AG09309 (cell line): ENCODE measurements around the gene VAT1L.

Experiments
- DNase-seq: peaks from one replicate; pipeline ENCODE4 v3.0.0-alpha.2; 2010; ENCODE audit warnings: low read depth
- H3K4me3 ChIP-seq: 2 replicates; pipeline ENCODE4 v1.5.1; 2011; ENCODE audit warnings: mild to moderate bottlenecking, low read depth, low read length, moderate library complexity; ENCODE audit not compliant: control insufficient read depth
- CTCF ChIP-seq: IDR thresholded peaks from 2 replicates; pipeline ENCODE4 v1.5.1; 2011; ENCODE audit warnings: mild to moderate bottlenecking, low read depth, low read length, inconsistent platforms; ENCODE audit not compliant: insufficient read depth, control insufficient read depth; ENCODE audit errors: missing control alignments

The VAT1L gene

DNA sequence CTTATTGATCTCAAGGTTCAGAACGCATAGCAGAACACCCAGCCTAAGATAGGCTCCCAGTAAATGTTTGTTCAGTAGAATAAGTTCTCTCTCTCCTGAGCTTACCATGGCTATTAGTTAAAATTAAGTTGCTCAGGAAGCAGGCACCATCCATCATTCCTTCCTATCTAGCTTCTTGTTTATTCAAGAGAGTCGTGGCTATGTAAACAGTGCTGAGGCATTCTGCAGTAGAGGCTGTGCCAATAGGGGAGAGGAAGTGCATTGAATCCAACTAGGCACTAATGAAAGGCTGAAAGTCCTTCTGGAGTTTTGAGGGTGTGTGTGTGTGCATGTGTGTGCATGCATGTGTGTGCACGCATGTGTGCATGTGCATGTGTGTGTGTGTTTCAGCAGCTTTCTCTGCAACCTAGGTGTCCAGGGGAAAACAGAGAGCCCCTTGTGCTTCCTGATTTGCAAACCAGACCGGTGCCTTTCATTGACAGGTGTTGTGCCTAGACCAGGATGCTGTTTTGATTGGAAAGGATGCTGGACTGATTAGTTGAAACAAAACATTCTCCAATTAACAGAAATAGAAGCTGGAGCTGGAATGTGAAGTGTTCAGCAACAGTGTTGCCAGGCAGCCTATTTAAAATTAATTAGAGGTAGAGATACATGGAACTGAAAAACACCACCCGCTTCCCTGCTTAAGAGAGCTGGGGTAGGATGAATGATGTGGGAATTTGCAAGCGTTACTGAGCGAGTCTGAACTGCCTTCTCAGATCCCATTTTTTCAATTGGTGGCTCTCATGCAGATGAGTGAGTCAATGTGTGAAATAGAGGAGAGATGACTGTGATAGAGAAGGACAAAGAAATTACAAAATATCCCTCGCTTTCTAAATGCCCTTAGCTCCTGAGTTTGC is 130.7 kb downstream of the VAT1L start:
- H3K4me3 ChIP-seq, result no peak overlapping the region
- TF ChIP-seq CTCF, result no peak
- DNase-seq, result no peak

- DNase-seq, result no peak
- no peak overlapping the region for H3K4me3 ChIP-seq
- TF ChIP-seq CTCF, result no peak
Observed at GRCh38 chr16:77919761-77920415, 131.5 kb downstream of the VAT1L start.

- H3K4me3 ChIP-seq, result no peak overlapping the region
- DNase-seq, result no peak
- no peak for TF ChIP-seq CTCF
Observed at GRCh38 chr16:77920984-77921383, 132.6 kb downstream of the VAT1L start.

DNA sequence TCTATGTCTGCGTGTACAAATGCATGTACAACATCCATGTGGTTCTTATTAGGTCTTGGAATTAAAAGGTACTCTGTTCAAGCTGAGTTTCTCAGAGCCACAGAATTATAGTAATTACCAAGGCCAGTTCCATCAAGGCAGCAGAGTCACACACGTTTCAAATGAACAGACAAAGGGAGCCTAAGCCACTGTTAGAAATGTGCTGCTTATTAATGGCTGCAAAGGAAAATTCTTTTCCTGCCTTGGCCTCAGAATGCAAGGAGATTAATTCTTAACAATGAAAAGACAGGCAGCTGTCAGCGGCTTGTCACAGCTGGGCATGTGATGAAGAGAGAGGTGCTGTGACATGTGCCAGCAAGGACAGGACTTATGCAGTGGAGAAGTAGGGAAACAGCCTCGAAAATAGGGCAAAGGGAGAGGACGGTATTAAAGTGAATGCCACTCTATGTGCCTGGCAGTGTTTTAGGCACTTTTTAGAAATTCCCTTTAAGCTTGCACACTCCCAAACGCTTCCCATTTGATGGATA is 133.9 kb downstream of the VAT1L start:
- H3K4me3 ChIP-seq, result no peak overlapping the region
- no peak for DNase-seq

DNA sequence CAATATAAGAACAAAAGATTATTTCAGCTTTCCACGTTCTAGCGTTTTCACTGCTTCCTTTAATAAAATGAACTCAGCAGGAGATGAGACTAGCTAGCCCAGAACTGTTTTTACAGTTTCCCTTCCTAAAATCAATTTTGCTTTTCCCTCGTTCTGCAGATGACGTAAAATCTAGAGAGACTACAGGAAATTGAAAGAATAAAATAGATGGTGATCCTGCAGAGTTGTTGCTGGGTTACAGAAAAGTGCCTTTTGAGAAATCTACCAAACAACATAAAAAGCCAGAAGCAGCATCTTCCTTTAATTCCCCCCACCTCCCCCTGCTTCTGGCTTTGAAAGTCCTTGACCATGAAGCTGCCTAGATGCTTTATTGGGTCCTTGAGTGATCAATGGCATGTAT is 137.2 kb downstream of the VAT1L start:
- no peak for DNase-seq
- no peak for TF ChIP-seq CTCF
- H3K4me3 ChIP-seq, result no peak overlapping the region

More for the DNA sequence above, 133.9 kb downstream of the VAT1L start:
- TF ChIP-seq CTCF, result no peak

- H3K4me3 ChIP-seq, result no peak overlapping the region
- no peak for DNase-seq
- no peak for TF ChIP-seq CTCF
Observed at GRCh38 chr16:77928096-77928495, 139.7 kb downstream of the VAT1L start.
